HG02885 (cell line): ENCODE data around the gene GAL3ST2.
"Not testable (repeated sequence)": the region's sequence is repeated elsewhere in the genome, so short reads cannot be mapped to it uniquely, and the experiment has no call there.

ENCODE experiments used
- ATAC-seq: cut with Tn5 transposase; IDR thresholded peaks from one replicate; pipeline ENCODE4 v1.9.1; 2021; ENCODE audit warnings: mild to moderate bottlenecking; ENCODE audit not compliant: unreplicated experiment, poor library complexity

GAL3ST2 gene

GRCh38 chr2:241815477-241816430, 39.1 kb downstream of the GAL3ST2 start:
- no peak for ATAC-seq

- no peak for ATAC-seq
These were observed 40.0 kb downstream of the GAL3ST2 start for GRCh38 chr2:241816431-241817121.

GRCh38 chr2:241817126-241817820, 40.7 kb downstream of the GAL3ST2 start:
- no peak for ATAC-seq

- not testable (repeated sequence) for ATAC-seq
These were observed 41.2 kb downstream of the GAL3ST2 start for GRCh38 chr2:241817821-241818215.

- ATAC-seq: no peak
These were observed 41.8 kb downstream of the GAL3ST2 start for GRCh38 chr2:241818229-241818942.

- ATAC-seq: no peak
These were observed 42.3 kb downstream of the GAL3ST2 start for GRCh38 chr2:241818943-241819270.

- ATAC-seq: not testable (repeated sequence)
These were observed 43.5 kb downstream of the GAL3ST2 start for GRCh38 chr2:241819947-241820624.

- no peak for ATAC-seq
These were observed 44.2 kb downstream of the GAL3ST2 start for GRCh38 chr2:241820625-241821384.

GRCh38 chr2:241821460-241822263, 45.0 kb downstream of the GAL3ST2 start:
- ATAC-seq: no peak

- ATAC-seq: no peak
These were observed 45.6 kb downstream of the GAL3ST2 start for GRCh38 chr2:241822264-241822623.

GRCh38 chr2:241823531-241824437, 47.2 kb downstream of the GAL3ST2 start:
- not testable (repeated sequence) for ATAC-seq

GRCh38 chr2:241827394-241827793, 50.8 kb downstream of the GAL3ST2 start:
- no peak for ATAC-seq

GRCh38 chr2:241833101-241833663, 56.6 kb downstream of the GAL3ST2 start:
- no peak for ATAC-seq

- ATAC-seq: not testable (repeated sequence)
These were observed 57.3 kb downstream of the GAL3ST2 start for GRCh38 chr2:241833756-241834526.

- ATAC-seq: no peak
These were observed 58.0 kb downstream of the GAL3ST2 start for GRCh38 chr2:241834527-241835210.

- ATAC-seq: no peak
These were observed 59.0 kb downstream of the GAL3ST2 start for GRCh38 chr2:241835611-241836010.
